Measurements from ENCODE around the gene AATF.

DNA sequence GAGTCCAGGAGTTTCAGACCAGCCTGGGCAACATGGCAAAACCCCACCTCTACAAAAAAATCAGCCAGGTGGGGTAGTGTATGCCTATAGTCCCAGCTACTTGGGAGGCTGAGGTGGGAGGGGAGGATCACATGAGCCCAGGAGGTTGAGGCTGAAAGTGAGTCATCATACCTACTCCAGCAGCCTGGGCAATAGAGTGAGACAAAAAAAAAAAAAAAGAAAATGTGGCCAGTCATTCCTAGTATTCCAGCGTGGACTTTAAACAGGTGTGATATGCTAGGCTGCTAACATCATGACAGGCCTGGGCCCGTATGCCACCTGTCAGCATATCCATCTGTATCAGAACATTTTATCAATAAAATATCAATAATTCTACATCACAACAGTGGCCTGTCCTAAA lies 143.3 kb downstream of the AATF start:
- TF ChIP-seq, protein P1, sequence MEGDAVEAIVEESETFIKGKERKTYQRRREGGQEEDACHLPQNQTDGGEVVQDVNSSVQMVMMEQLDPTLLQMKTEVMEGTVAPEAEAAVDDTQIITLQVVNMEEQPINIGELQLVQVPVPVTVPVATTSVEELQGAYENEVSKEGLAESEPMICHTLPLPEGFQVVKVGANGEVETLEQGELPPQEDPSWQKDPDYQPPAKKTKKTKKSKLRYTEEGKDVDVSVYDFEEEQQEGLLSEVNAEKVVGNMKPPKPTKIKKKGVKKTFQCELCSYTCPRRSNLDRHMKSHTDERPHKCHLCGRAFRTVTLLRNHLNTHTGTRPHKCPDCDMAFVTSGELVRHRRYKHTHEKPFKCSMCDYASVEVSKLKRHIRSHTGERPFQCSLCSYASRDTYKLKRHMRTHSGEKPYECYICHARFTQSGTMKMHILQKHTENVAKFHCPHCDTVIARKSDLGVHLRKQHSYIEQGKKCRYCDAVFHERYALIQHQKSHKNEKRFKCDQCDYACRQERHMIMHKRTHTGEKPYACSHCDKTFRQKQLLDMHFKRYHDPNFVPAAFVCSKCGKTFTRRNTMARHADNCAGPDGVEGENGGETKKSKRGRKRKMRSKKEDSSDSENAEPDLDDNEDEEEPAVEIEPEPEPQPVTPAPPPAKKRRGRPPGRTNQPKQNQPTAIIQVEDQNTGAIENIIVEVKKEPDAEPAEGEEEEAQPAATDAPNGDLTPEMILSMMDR (conservative IDR thresholded peaks at IDR 0.05; ENCODE audit: low read length): no peak
- TF ChIP-seq EZH2phosphoT487 (IDR thresholded peaks at IDR 0.05; ENCODE audit: borderline replicate concordance): no peak

Measured in Loucy (cell line).